Nephron (organoid): ENCODE data around the gene RAX2.

Experiments used
- H3K27ac Mint-ChIP-seq, 3 experiments: 2 replicates each; pipeline ENCODE4 v1.8.0; 2020; ENCODE audit warnings: mixed read lengths in 3 of 3, mild to moderate bottlenecking in 2 of 3, moderate library complexity in 1 of 3
- H3K27me3 Mint-ChIP-seq: 2 replicates; pipeline ENCODE4 v1.8.0; 2021; ENCODE audit warnings: low read depth, mild to moderate bottlenecking, moderate library complexity, mixed read lengths
- H3K36me3 Mint-ChIP-seq: 2 replicates; pipeline ENCODE4 v1.8.0; 2020; ENCODE audit warnings: low read depth, mixed read lengths
- H3K4me1 Mint-ChIP-seq: 2 replicates; pipeline ENCODE4 v1.8.0; 2020; ENCODE audit warnings: mixed read lengths
- H3K4me3 Mint-ChIP-seq, 3 experiments: 2 replicates each; pipeline ENCODE4 v1.8.0; 2020; ENCODE audit warnings: mild to moderate bottlenecking in 3 of 3, mixed read lengths in 3 of 3, moderate library complexity in 2 of 3
- H3K9me3 Mint-ChIP-seq: 2 replicates; pipeline ENCODE4 v1.8.0; 2020; ENCODE audit warnings: mixed read lengths
- TF ChIP-seq, protein P1 (sequence below), 3 experiments: fragments of 200-600 bp; sonication (generic); IDR thresholded peaks; one replicate each; pipeline ENCODE4 v1.5.0; 2021; ENCODE audit warnings: antibody characterized with exemption in 3 of 3; ENCODE audit not compliant: unreplicated experiment in 3 of 3

RAX2 gene

DNA sequence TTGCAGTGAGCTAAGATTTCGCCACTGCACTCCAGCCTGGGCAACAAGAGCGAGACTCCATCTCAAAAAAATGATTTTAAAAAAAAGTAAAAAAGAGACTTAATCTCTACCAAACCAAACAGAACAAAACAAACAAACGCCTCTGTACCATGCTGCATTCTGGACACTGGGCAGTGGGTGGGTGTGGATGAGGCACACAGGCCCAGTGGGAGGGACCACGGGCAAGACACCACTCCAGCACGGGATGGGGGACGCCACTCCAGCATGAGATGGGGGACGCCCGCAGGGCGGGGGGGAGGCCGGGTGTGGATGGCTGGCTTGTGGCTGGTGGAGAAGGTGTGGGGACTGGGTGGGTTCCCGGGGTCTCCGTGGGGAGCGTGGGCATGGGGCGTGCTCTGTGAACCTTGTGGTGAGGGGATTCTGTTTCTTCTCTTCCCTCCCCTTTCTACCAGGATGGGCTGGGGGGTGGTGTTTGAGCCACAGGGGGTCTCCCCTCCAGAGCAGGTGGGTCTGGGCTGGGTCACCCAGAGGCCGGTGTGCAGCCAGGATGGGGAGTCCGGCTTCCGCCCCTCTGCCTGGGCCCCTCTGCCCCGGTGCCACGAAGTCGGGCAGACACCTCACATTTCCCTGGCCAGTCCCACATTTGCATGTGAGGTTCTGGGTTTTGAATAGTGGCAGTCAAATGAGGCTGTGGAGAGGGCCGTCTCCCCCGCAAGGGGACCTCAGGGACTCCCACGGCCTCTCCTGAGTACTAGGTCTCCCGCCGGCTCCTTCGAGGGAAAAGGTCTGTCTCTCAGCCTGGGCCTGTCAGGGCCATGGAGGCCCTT lies 38.1 kb upstream of the RAX2 start:
- H3K9me3 Mint-ChIP-seq: no peaks in the 10 kb centered on the region
- H3K36me3 Mint-ChIP-seq: no peaks in the 10 kb centered on the region
- H3K27me3 Mint-ChIP-seq: peaks cover 12% of the 10 kb centered on the region

DNA sequence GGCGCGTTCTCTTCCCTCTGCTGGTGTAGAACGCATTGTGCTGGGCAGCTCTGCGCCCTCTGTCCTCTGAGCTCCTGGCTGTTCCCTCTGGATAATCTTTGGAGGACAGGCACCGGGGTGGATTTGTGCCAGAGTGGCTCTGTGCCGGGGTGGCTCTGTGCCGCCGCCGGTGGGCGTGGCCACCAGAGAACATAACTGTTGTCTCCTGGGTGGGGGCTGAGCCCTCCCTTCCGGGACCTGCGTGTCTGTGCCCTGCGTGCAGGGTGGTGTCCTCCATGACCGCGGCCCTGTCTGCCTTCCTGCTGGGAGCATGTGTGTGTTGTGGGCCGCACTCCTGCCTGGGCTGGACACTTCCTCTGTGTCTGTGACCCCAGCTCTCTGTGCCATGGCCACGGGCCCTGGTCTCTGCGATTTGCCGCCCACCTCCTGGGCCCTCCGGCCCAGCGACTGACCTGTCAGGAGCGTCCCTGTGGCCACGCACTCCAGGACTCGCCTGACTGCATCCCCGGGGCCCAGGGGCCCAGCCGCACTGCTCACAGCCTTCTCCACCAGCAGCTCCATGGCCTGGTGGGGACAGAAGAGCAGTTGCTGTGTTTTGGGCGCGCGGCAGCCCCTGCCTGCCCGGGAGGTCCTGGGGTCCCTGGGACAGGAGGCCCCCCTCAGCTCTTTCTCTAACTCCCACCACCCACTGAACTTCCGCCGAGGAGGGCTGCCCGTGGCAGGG lies 36.6 kb upstream of the RAX2 start:
- no peak overlapping the region for H3K27ac Mint-ChIP-seq

More for the DNA sequence above, 38.1 kb upstream of the RAX2 start:
- TF ChIP-seq, protein P1, sequence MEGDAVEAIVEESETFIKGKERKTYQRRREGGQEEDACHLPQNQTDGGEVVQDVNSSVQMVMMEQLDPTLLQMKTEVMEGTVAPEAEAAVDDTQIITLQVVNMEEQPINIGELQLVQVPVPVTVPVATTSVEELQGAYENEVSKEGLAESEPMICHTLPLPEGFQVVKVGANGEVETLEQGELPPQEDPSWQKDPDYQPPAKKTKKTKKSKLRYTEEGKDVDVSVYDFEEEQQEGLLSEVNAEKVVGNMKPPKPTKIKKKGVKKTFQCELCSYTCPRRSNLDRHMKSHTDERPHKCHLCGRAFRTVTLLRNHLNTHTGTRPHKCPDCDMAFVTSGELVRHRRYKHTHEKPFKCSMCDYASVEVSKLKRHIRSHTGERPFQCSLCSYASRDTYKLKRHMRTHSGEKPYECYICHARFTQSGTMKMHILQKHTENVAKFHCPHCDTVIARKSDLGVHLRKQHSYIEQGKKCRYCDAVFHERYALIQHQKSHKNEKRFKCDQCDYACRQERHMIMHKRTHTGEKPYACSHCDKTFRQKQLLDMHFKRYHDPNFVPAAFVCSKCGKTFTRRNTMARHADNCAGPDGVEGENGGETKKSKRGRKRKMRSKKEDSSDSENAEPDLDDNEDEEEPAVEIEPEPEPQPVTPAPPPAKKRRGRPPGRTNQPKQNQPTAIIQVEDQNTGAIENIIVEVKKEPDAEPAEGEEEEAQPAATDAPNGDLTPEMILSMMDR (IDR thresholded peaks at IDR 0.05; ENCODE audit: unreplicated experiment in 3 of 3): no peak
- H3K27ac Mint-ChIP-seq: no peak overlapping the region
- H3K4me3 Mint-ChIP-seq: no peak overlapping the region
- peaks cover 5% of the 10 kb centered on the region for H3K4me1 Mint-ChIP-seq

DNA sequence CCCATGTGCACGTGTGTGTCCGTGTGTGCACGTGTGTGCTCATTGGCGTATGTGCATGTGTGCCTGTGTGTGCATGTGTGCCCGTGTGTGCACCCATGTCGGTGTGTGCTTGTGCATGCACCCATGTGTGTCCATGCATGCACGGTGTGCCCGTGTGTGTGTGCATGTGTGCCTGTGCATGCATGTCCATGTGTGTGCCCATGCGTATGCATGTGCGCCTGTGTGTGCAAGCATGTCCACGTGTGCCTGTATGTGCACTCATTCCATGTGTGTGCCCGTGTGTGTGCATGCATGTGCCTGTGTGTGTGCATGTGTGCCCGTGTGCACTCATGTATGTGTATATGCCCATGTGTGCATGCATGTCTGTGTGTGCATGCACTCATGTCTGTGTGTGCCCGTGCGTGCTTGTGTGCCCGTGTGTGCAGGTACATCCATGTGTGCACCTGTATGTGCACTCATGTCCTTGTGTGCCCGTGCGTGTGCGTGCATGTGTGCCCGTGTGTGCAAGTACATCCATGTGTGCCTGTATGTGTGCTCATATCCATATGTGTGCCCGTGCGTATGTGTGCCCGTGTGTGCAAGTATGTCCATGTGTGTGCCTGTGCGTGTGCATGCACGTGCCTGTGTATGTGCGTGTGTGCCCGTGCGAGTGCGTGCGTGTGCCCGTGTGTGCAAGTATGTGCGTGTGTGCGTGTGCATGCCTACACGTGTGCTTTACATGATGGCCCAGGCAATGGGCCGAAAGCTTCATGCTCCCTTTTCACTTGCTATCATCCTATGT lies 35.7 kb upstream of the RAX2 start:
- H3K9me3 Mint-ChIP-seq: no peaks in the 10 kb centered on the region
- H3K4me3 Mint-ChIP-seq: no peak overlapping the region
- peaks cover 21% of the 10 kb centered on the region for H3K27me3 Mint-ChIP-seq
- no peak overlapping the region for H3K27ac Mint-ChIP-seq
- peaks cover 5% of the 10 kb centered on the region for H3K4me1 Mint-ChIP-seq
- TF ChIP-seq, protein P1 (IDR thresholded peaks at IDR 0.05; ENCODE audit: unreplicated experiment in 3 of 3): no peak
- no peaks in the 10 kb centered on the region for H3K36me3 Mint-ChIP-seq

More for the DNA sequence above, 36.6 kb upstream of the RAX2 start:
- Mint-ChIP-seq H3K27me3 (peaks cover 16% of the 10 kb centered on the region), H3K36me3 (no peaks in the 10 kb centered on the region), H3K9me3 (no peaks in the 10 kb centered on the region), H3K4me3 (no peak overlapping the region), H3K4me1 (peaks cover 5% of the 10 kb centered on the region)
- TF ChIP-seq, protein P1 (IDR thresholded peaks at IDR 0.05; ENCODE audit: unreplicated experiment in 3 of 3): no peak

DNA sequence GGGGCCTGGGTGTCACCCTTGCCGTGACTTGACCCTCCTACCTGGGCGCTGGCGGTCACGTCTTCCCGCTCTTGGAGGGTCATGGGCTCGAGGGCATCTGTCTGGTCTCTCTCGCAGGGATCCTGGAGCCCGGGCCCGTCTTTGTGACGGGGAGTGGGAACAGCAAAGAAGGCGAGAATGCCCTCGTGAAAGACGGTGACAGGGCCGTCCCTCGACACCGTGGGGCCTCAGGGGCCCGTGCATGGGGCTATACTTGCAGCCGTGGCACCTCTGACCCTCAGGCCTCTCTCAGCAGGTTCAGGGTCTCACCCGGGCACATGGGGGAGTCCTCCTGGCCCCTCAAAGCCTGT lies 35.1 kb upstream of the RAX2 start:
- H3K27ac Mint-ChIP-seq: no peak overlapping the region
- no peaks in the 10 kb centered on the region for H3K9me3 Mint-ChIP-seq
- H3K27me3 Mint-ChIP-seq: peaks cover 23% of the 10 kb centered on the region
- TF ChIP-seq, protein P1 (IDR thresholded peaks at IDR 0.05; ENCODE audit: unreplicated experiment in 3 of 3): no peak
- no peak overlapping the region for H3K4me3 Mint-ChIP-seq
- no peaks in the 10 kb centered on the region for H3K36me3 Mint-ChIP-seq
- H3K4me1 Mint-ChIP-seq: no peaks in the 10 kb centered on the region

DNA sequence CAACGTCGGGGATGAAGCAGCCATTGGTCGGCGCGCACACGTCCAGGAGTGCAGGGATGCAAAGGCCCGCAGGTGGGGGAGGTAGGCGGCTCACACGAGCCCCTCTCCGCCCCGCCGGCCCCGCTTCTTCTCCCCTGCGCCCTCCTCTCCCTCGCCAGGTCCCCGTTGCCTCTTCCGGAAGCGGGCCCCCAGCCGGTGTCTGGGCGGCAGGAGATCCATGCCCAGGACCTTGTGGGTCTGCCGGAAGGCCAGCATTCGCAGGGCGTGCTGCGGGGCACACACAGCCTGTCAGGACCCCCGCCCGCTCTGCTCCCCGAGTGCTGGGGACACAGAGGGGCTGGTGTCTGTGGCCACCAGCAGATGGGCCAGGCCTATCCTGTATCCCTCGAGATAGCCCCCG lies 33.8 kb upstream of the RAX2 start:
- Mint-ChIP-seq H3K36me3 (no peaks in the 10 kb centered on the region), H3K9me3 (no peaks in the 10 kb centered on the region), H3K27me3 (peaks cover 36% of the 10 kb centered on the region), H3K4me3 (no peak overlapping the region), H3K4me1 (no peaks in the 10 kb centered on the region), H3K27ac (no peak overlapping the region)
- TF ChIP-seq, protein P1 (IDR thresholded peaks at IDR 0.05; ENCODE audit: unreplicated experiment in 3 of 3): no peak
